H9 (cell line): ENCODE measurements around the gene OR6K2. TPM values are rescaled to one million over a fixed set of nuclear protein-coding genes. Genes with fewer than 3 reads are reported as not detected.

Experiments
- DNase-seq: peaks from one replicate; pipeline ENCODE4 v3.0.0-alpha.2; 2017
- H2AFZ ChIP-seq: one replicate; pipeline ENCODE4 v1.6.1; 2013; ENCODE audit warnings: mild to moderate bottlenecking, low read length, control low read depth, moderate library complexity
- H2AK5ac ChIP-seq: 2 replicates; pipeline ENCODE4 v1.6.1; 2013; ENCODE audit warnings: low read length, control low read depth, mixed read lengths; ENCODE audit not compliant: insufficient read length
- H2BK120ac ChIP-seq: one replicate; pipeline ENCODE4 v1.6.1; 2013; ENCODE audit warnings: low read depth, mild to moderate bottlenecking, low read length, control low read depth, inconsistent platforms; ENCODE audit not compliant: poor library complexity, severe bottlenecking
- H2BK12ac ChIP-seq: 2 replicates; pipeline ENCODE4 v1.6.1; 2013; ENCODE audit warnings: low read length, control low read depth, mixed read lengths, low read depth; ENCODE audit not compliant: insufficient read length
- H2BK15ac ChIP-seq: 2 replicates; pipeline ENCODE4 v1.6.1; 2013; ENCODE audit warnings: low read depth, low read length, control low read depth
- H2BK20ac ChIP-seq: one replicate; pipeline ENCODE4 v1.6.1; 2013; ENCODE audit warnings: low read depth, mild to moderate bottlenecking, low read length, control low read depth, inconsistent platforms; ENCODE audit not compliant: poor library complexity, severe bottlenecking
- H2BK5ac ChIP-seq: 2 replicates; pipeline ENCODE4 v1.6.1; 2013; ENCODE audit warnings: low read length, control low read depth, mixed read lengths; ENCODE audit not compliant: insufficient read length
- H3K14ac ChIP-seq: 2 replicates; pipeline ENCODE4 v1.6.1; 2013; ENCODE audit warnings: low read length, control low read depth; ENCODE audit not compliant: insufficient read depth
- H3K18ac ChIP-seq: 2 replicates; pipeline ENCODE4 v1.6.1; 2013; ENCODE audit warnings: low read depth, mild to moderate bottlenecking, mixed read lengths, low read length, control low read depth; ENCODE audit not compliant: insufficient read length
- H3K23ac ChIP-seq: 2 replicates; pipeline ENCODE4 v1.6.1; 2013; ENCODE audit warnings: low read length, control low read depth, mixed read lengths, low read depth; ENCODE audit not compliant: insufficient read length
- H3K23me2 ChIP-seq: 2 replicates; pipeline ENCODE4 v1.6.1; 2013; ENCODE audit warnings: low read depth, mild to moderate bottlenecking, mixed read lengths, low read length, control low read depth; ENCODE audit not compliant: insufficient read length, poor library complexity, severe bottlenecking
- H3K27ac ChIP-seq: 2 replicates; pipeline ENCODE4 v1.5.1; 2013; ENCODE audit warnings: low read length, control low read depth, mixed read lengths, low read depth; ENCODE audit not compliant: insufficient read length
- H3K27me3 ChIP-seq: 2 replicates; pipeline ENCODE4 v1.6.1; 2013; ENCODE audit warnings: low read length, control low read depth, inconsistent platforms; ENCODE audit not compliant: insufficient read depth
- H3K4ac ChIP-seq: 2 replicates; pipeline ENCODE4 v1.6.1; 2013; ENCODE audit warnings: low read depth, mild to moderate bottlenecking, control low read depth, inconsistent platforms, low read length, moderate library complexity
- H3K4me1 ChIP-seq: 2 replicates; pipeline ENCODE4 v1.6.1; 2013; ENCODE audit warnings: low read length, control low read depth, inconsistent platforms; ENCODE audit not compliant: insufficient read depth
- H3K4me2 ChIP-seq: 2 replicates; pipeline ENCODE4 v1.6.1; 2013; ENCODE audit warnings: low read length, control low read depth, mixed read lengths; ENCODE audit not compliant: insufficient read length, insufficient read depth
- H3K56ac ChIP-seq: 2 replicates; pipeline ENCODE4 v1.6.1; 2013; ENCODE audit warnings: low read depth, mild to moderate bottlenecking, mixed read lengths, low read length, control low read depth; ENCODE audit not compliant: insufficient read length
- H3K79me1 ChIP-seq: 2 replicates; pipeline ENCODE4 v1.6.1; 2013; ENCODE audit warnings: low read depth, mild to moderate bottlenecking, moderate library complexity, low read length, control low read depth, inconsistent platforms; ENCODE audit not compliant: insufficient read depth, poor library complexity, severe bottlenecking
- H3K79me2 ChIP-seq: 2 replicates; pipeline ENCODE4 v1.6.1; 2013; ENCODE audit warnings: low read length, control low read depth, inconsistent platforms; ENCODE audit not compliant: insufficient read depth
- H3K9ac ChIP-seq: 2 replicates; pipeline ENCODE4 v1.6.1; 2013; ENCODE audit warnings: low read length, control low read depth, mixed read lengths; ENCODE audit not compliant: insufficient read length; ENCODE audit errors: extremely low read depth
- H3K9me3 ChIP-seq: one replicate; pipeline ENCODE4 v1.6.1; 2013; ENCODE audit warnings: low read depth, low read length, inconsistent platforms; ENCODE audit not compliant: control insufficient read depth
- H3T11ph ChIP-seq: one replicate; pipeline ENCODE4 v1.6.1; 2013; ENCODE audit warnings: mild to moderate bottlenecking, low read length, control low read depth, inconsistent platforms
- H4K20me1 ChIP-seq: one replicate; pipeline ENCODE4 v1.6.1; 2013; ENCODE audit not compliant: control insufficient read depth, insufficient read length, insufficient read depth
- H4K5ac ChIP-seq: 2 replicates; pipeline ENCODE4 v1.6.1; 2013; ENCODE audit warnings: low read depth, mild to moderate bottlenecking, mixed read lengths, low read length, control low read depth; ENCODE audit not compliant: insufficient read length
- H4K8ac ChIP-seq: replicated peaks from 2 replicates; pipeline ENCODE4 v1.6.1; 2013; ENCODE audit warnings: low read length, control low read depth, mixed read lengths, low read depth; ENCODE audit not compliant: insufficient read length
- H4K91ac ChIP-seq: 2 replicates; pipeline ENCODE4 v1.6.1; 2013; ENCODE audit warnings: low read depth, mild to moderate bottlenecking, moderate library complexity, mixed read lengths, low read length, control low read depth; ENCODE audit not compliant: insufficient read length
- H3K27ac Mint-ChIP-seq, 3 experiments: 2 replicates in 2 of 3; 3 replicates in 1 of 3; pipeline ENCODE4 v1.8.0; 2020 to 2021; ENCODE audit warnings: mixed read lengths in 3 of 3, mild to moderate bottlenecking in 1 of 3, moderate library complexity in 1 of 3
- H3K27me3 Mint-ChIP-seq: 2 replicates; pipeline ENCODE4 v1.8.0; 2021; ENCODE audit warnings: low read depth, mild to moderate bottlenecking, moderate library complexity, mixed read lengths
- H3K36me3 Mint-ChIP-seq, 3 experiments: 2 replicates in 2 of 3; 3 replicates in 1 of 3; pipeline ENCODE4 v1.8.0; 2020 to 2021; ENCODE audit warnings: low read depth in 3 of 3, mixed read lengths in 3 of 3; ENCODE audit not compliant: insufficient read depth in 1 of 3
- H3K4me1 Mint-ChIP-seq, 2 experiments: 2 replicates each; pipeline ENCODE4 v1.8.0; 2020; ENCODE audit warnings: mixed read lengths in 2 of 2
- H3K4me3 Mint-ChIP-seq, 2 experiments: 2 replicates in 1 of 2; 3 replicates in 1 of 2; pipeline ENCODE4 v1.8.0; 2020 to 2021; ENCODE audit warnings: mild to moderate bottlenecking in 2 of 2, mixed read lengths in 2 of 2, moderate library complexity in 1 of 2
- H3K9me3 Mint-ChIP-seq, 2 experiments: 2 replicates in 1 of 2; 3 replicates in 1 of 2; pipeline ENCODE4 v1.8.0; 2020; ENCODE audit warnings: mild to moderate bottlenecking in 2 of 2, mixed read lengths in 2 of 2, moderate library complexity in 1 of 2
- WGBS: extraction: QIAGEN DNeasy Blood & Tissue Kit; methylation state at CpG from one replicate; pipeline ENCODE4 v1.1.7; 2013; ENCODE audit warnings: missing lambda C conversion rate, low lambda C conversion rate, mixed read lengths; ENCODE audit not compliant: insufficient read length; ENCODE audit errors: extremely low coverage; 5-methylcytosine and 5-hydroxymethylcytosine counted together
- total RNA-seq: library from RNA; stranded (reverse); gene quantifications from 2 replicates; pipeline ENCODE4 v1.2.1, GENCODE V29; 2021
- TF ChIP-seq, protein P1 (sequence below): fragments of 200-600 bp; sonication (generic); conservative IDR thresholded peaks from 3 replicates; pipeline ENCODE4 v1.8.0; 2021; ENCODE audit warnings: antibody characterized with exemption, mild to moderate bottlenecking

Gene OR6K2
- total RNA-seq, 1 experiment from 2014 or later, result not detected

DNA sequence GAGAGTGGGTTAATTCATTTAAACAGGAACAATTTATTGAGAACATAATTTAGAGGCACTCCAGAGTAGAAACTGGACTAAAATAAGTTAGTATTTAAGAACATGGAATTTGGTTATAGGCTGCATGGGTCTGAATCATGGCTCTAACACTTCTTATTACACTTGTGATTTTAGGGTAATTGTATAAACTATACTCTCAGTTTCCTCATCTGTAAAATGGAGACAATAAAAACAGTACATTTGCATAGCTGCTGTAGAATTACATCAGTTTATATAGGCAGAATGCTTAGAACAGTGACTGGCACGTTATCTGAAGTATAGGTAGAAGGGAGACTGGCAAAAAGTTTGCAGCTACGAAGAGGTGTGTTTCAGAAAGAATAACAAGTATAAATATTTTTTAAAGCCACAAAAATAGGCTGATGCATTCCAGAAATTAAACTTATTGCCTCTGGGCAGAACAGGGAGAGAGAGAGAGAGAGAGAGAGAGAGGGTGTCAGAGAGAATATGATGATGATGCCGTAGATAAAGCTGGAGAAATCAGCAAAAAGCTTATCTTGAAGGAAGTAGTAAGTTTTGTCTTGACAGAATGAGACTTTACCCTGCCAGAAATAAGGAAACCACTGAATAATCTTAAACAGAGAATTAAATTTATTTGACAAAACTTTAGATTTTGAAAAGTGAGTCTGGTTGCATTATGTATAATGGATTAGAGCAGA lies 28.2 kb upstream of the OR6K2 start:
- Histone ChIP-seq H3K18ac (no peak overlapping the region), H4K8ac (no peak overlapping the region), H3K27me3 (no peaks in the 10 kb centered on the region), H3K4me1 (no peaks in the 10 kb centered on the region), H2BK12ac (no peak overlapping the region), H2BK120ac (no peak overlapping the region), H3K14ac (no peak overlapping the region), H2BK15ac (no peak overlapping the region), H3K9ac (no peak overlapping the region), H2AK5ac (no peak overlapping the region), H3K4ac (no peak overlapping the region), H2BK5ac (no peak overlapping the region), H4K5ac (no peak overlapping the region), H4K20me1 (no peaks in the 10 kb centered on the region), H3K23me2 (no peaks in the 10 kb centered on the region), H3T11ph (no peak overlapping the region), H3K79me2 (no peaks in the 10 kb centered on the region), H3K27ac (no peak overlapping the region), H3K23ac (no peak overlapping the region), H3K4me2 (no peak overlapping the region), H3K79me1 (no peaks in the 10 kb centered on the region), H3K9me3 (no peaks in the 10 kb centered on the region), H3K56ac (no peak overlapping the region), H2AFZ (no peak overlapping the region), H2BK20ac (no peak overlapping the region), H4K91ac (no peak overlapping the region)
- Mint-ChIP-seq H3K4me3 (no peak overlapping the region), H3K9me3 (no peaks in the 10 kb centered on the region), H3K27ac (no peak overlapping the region), H3K4me1 (no peaks in the 10 kb centered on the region), H3K27me3 (no peaks in the 10 kb centered on the region; the same call in 1 of the 2 replicates), H3K36me3 (no peaks in the 10 kb centered on the region)
- no CpG with 5 or more reads among the region's 3 CpGs for whole genome bisulfite sequencing
- no peak for DNase-seq
- TF ChIP-seq, protein P1, sequence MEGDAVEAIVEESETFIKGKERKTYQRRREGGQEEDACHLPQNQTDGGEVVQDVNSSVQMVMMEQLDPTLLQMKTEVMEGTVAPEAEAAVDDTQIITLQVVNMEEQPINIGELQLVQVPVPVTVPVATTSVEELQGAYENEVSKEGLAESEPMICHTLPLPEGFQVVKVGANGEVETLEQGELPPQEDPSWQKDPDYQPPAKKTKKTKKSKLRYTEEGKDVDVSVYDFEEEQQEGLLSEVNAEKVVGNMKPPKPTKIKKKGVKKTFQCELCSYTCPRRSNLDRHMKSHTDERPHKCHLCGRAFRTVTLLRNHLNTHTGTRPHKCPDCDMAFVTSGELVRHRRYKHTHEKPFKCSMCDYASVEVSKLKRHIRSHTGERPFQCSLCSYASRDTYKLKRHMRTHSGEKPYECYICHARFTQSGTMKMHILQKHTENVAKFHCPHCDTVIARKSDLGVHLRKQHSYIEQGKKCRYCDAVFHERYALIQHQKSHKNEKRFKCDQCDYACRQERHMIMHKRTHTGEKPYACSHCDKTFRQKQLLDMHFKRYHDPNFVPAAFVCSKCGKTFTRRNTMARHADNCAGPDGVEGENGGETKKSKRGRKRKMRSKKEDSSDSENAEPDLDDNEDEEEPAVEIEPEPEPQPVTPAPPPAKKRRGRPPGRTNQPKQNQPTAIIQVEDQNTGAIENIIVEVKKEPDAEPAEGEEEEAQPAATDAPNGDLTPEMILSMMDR, result no peak
